IPS-11a (cell line): Measurements from ENCODE around the gene AP2A2.
A peak's percentile ranks its signal among the peaks of the same experiment; 100 is the strongest.

Source experiments
- H3K4me3 ChIP-seq: one replicate; pipeline ENCODE4 v1.5.1; 2013; ENCODE audit warnings: low read depth, low read length, control low read depth

Gene AP2A2

DNA sequence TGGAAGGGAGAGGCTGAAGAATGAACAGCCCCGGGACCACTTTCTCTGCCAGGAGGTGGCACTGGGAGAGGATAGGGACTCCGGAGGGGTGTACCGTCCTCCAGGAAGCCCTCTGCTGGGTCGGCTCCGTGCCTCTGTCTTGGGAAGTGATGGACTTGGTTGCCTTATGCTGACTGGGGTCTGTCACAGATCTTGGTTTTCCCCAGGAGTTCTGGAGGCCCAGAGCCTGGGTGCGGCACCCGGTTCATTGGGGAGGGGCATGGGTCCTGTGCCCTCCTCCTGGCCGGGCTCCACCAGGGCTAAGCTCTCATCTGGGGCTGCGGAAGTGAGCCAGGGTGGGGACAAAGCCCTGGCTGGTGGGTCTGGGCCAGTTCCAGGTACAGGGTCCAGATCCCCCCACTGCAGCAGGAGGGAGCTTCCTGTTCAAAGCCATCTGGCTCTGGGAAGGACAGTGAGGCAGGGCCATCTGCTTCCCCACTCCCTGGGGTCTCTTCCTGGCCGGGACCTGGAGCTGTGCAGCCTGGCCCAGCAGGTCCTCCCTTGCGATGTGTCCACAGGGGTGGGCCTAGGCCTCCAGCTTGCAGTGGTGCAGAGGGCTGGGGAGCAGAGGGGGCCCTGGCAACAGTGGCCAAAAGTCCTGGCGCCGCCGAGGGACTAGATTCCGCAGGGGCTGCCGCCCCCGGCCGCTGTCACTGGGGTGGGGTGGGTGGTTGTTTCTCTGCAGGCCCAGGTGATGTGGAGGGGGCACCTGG lies 1.1 kb upstream of the AP2A2 start:
- no peak overlapping the region for H3K4me3 ChIP-seq

DNA sequence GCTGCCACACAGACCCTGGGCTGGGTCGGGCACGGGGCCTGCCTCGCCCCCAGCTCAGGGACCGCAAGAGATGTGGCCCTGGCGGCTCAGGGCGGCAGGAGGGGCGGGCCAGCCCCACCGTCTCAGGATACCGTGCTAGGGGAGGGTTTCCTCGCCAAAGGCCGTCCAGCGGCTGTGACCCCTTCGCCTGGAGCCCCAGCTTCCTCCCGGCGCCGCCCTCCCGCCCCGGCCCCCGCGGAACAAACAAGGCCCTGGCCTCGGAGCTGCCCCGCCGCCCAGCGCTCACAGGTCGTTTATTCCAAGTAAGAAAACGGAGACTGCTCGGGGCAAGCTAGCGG lies 543 bp upstream of the AP2A2 start:
- peak overlapping the region; percentile 4 for H3K4me3 ChIP-seq

DNA sequence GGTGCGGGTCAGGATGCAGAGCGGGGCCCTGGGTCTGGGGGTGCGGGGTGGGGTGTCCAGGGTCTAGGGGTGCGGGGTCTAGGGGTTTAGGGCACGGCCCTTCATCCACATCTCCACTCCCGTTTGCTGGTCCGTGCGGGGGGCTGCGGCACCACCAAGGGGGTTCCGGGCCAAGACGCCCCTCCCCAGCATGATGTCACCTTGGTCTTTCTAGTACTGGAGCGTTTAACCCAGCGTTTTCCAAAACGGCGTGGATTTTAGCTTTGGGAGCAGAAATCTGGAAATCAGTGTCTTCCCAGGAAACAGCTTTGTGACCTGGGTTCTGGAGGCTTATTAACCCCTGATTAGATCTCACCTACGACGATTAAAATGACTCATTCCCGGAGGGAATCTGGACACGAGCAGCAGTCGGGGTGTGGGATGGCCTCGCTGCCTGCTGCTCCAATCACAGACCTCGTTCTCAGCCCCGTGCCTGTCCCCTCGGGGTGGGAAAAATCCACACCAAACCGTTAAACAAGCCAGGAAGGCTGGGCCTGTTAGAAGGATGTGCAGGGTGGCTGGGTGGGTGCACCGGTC lies 759 bp downstream of the AP2A2 start:
- H3K4me3 ChIP-seq, result peak overlapping the region; percentile 70

DNA sequence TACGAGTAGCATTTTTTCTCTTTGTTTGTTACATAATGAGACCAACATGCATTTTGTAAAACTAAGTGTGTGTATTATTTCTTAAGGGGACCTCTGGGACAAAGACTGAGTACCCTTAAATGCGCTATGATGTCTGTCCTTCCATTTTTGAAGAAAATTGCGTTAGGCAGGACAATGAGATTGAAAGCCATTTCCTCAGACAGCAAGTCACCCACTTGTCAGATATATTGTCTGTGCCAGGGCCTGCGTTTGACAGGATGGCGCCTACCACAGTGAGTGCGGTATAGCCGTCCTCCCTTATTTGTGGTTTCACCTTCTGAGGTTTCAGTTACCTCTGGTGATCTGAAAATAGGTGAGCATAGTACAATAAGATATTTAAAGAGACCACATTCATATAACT lies 2.2 kb downstream of the AP2A2 start:
- no peak overlapping the region for H3K4me3 ChIP-seq

DNA sequence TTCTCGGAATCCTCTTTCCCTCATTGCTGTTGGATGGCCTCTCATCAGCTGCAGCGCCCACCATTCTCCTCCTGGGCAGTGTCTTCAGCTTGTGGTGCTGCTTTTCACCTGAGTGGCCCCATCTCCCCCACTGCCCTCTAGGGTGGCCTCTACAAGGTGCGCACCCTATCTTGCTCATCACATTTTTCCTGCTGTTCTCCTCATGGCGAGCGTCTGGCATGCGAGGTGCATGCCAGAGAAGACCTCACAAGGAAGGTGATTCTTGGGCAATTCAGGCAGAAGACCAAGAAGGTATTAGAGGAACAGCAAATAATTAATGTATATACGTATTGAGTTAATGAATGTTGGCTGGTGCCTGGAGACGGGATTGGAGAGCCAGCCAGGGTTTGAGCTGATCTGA lies 3.1 kb downstream of the AP2A2 start:
- no peak overlapping the region for H3K4me3 ChIP-seq

DNA sequence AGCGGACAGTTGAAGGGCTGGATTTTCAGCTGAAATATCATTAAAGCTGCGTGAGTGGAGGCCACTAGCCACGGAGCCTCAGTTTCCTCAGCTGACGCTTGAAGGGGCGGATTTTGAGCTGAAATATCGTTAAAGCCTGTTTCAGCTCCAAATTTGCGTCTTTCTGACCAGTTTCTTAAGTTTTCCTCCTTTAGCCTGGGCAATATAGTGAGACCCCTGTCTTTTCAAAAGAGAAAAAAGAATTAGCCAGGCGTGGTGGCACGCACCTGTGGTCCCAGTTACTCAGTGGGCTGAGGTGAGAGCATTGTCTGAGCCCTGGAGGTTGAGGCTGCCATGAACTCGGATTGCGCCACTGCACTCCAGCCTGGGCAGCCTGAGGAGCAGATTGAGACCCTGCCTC lies 3.7 kb downstream of the AP2A2 start:
- H3K4me3 ChIP-seq, result no peak overlapping the region

DNA sequence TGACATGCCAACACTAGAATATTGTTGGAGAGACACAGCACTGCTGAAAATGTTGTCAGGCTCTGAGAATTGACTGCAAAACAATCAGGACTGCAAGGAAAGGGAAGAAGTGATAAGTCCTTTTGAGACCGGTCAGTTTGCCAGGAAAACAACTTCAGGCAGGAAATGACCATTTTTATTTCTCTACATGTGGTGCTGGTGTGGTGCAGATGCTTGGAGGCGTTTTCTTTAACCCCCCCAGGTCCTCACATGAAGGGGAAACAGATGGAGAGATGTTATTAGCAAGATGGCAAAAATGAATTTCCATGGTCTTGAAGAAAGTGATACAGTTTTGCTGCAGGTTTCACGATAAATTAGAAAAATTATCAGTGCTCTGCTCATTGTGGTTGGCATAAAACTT lies 5.7 kb downstream of the AP2A2 start:
- H3K4me3 ChIP-seq, result no peak overlapping the region

DNA sequence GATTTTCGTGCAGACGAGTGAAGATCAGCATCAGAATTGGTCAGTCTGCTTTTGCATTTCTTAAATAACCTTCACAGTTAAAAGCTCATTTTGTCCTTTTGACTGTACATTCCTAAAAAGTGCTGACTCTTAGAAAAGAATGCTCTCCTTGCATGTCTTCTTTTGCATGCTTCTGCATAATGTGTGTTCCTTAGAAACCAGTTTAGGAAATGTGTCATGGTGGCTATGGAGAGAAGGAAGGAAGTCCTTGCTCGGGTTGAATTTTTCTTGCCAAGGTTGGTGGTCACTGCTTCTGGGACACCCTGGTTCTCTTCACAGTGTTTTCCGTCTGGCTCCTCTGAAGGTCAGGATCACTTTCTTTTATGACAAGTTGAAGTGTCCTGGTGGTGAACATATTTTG lies 6.8 kb downstream of the AP2A2 start:
- H3K4me3 ChIP-seq, result no peak overlapping the region

DNA sequence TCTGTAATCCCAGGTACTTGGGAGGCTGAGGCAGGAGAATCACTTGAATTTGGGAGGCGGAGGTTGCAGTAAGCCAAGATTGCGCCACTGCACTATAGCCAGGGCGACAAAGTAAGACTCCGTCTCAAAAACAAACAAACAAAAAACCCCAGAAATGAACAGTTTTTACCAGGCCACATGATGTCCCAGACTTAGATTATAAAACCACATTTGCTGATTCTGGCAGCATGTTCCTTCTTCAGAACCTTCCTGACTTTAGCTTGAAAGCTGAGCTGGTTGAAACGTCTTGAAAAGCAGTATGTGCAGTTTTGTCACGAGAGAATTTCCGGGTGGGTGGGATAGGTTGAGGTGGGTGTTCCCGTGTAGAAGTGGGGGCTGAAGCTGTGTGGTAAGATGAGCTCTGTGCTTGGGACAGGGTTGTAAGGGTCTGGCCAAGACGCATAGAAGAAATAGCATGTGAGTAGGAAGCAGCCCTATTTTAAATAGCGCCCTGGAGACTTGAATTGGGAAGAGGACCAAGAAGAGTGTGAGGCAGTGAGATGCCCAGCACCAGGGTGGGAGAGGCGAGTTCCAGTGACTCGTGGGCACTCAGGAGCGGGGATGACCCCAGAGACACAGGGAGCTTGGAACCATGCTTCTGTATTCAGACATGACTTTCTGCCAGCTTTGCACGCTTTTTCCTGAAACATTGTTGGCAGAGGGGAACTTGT lies 7.6 kb downstream of the AP2A2 start:
- H3K4me3 ChIP-seq, result no peak overlapping the region

DNA sequence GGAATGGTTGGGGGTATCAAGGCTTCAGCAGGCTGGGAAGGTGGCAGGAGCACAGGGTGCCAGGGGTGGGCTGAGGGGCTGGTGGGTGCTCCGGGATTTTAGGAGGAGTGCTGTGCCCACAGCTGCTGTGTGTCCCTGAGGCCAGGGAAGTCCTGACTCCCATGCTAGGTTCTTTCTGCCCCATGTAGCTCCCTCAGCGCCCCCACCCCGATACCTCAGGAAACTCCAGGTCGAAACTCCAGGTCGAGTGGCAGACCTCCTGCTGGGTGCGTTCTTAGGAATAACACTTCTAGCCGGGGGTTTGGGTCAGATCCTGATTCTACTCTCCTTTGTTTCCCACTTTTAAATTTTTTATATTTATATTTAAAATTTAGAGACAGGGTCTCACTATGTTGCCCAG lies 8.3 kb downstream of the AP2A2 start:
- H3K4me3 ChIP-seq, result no peak overlapping the region

DNA sequence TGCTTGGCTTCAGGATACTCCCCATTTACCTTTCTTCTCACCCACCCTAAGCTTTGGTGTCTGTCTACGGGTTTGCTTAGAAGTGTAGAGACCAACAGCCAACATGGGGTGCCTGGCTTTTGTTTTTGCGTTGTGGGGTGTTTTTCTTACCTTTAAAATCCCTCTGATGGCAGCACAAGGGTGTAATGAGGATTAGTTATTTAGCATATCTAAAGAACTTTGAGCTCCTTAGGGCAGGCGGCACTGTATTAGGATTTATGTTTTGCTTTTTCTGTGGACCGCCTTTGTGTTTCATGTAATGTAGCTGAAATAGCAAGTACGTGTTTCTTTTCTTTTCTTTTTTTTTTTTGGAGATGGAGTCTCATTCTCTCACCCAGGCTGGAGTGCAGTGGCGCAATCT lies 8.9 kb downstream of the AP2A2 start:
- no peak overlapping the region for H3K4me3 ChIP-seq

DNA sequence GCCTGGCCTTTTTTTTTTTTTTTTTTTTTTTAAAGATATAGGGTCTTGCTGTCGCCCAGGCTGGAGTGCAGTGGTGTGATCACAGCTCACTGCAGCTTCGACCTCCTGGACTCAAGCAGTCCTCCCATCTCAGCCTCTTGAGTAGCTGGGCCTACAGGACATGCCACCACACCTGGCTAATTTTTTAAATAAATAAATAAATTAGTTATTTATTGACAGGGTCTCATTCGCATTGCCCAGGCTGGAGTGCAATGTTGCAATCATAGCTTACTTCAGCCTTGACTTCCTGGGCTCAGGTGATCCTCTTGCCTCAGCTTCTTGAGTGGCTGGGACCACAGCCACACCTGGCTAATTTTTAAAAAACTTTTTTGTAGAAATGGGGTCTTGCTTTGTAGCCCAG lies 10.5 kb downstream of the AP2A2 start:
- no peak overlapping the region for H3K4me3 ChIP-seq

DNA sequence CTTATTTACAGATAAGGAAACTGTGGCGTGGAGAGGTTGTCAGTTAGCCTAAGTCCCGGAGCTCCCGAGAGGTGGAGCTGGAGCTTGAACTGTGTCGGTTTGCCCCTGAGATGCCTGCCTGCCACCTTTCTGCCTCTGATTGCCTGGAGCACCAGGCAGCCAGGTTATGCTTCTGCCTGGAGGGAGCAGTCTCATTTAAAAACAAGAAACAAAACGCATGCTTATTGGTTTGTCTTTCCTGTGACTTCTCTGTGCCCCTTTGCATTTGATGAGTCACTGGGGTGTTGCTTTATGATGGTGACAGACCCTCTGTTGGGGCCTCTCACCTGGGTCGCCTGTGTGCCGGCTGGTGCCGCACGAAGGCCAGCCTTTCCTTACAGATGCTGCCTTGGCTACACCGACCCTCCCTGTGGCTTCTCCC lies 12.2 kb downstream of the AP2A2 start:
- H3K4me3 ChIP-seq, result no peak overlapping the region

DNA sequence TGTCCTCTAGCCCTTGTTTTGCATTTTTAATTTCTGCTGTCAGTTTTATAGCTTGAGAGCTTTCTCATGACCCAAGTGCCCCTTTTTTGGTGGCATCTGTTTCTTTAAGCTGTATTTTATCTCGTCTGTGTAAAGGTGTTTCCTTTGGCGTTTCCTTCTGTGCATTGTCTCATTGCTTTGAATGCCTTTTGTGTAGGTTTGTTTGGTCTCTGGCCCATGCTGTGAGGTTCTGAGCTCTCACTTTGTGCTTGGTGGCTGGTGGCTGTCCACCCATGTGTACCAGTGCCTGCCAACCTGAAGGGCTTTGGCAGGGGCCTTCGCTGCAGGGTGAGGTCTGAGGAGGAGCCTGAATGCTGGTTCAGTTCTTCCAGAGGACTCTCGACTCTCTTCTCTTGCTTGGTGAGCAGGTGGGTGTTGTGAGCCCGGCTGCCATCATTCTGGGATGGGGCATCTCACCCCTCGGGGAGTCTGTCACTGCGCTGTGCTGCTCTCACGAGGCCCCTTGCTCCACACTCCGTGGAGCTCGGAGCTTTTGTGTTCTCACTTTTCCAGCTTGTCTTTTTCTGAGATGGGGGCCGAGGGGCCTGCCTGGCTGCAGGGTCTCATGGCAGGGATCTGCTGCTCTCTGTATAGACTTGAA lies 14.9 kb downstream of the AP2A2 start:
- no peak overlapping the region for H3K4me3 ChIP-seq

DNA sequence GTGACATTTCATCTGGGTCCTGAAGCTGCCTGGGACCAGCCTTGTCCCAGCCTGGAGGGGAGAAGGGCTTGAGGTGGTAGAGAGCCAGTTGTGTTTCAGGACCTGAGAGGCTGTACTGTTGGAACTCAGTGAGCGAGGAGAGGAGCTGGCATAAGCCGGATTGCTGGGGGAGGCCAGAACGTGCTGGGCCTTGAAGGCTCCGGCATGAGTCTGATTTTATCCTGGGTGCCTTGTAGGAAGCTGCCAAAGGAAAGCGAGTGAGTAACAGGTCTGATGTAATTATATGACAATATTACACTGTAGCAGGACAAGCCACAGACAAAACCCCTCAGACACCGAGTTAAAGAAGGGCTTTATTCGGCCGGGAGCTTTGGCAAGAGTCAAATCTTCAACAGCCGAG lies 17.2 kb downstream of the AP2A2 start:
- no peak overlapping the region for H3K4me3 ChIP-seq

DNA sequence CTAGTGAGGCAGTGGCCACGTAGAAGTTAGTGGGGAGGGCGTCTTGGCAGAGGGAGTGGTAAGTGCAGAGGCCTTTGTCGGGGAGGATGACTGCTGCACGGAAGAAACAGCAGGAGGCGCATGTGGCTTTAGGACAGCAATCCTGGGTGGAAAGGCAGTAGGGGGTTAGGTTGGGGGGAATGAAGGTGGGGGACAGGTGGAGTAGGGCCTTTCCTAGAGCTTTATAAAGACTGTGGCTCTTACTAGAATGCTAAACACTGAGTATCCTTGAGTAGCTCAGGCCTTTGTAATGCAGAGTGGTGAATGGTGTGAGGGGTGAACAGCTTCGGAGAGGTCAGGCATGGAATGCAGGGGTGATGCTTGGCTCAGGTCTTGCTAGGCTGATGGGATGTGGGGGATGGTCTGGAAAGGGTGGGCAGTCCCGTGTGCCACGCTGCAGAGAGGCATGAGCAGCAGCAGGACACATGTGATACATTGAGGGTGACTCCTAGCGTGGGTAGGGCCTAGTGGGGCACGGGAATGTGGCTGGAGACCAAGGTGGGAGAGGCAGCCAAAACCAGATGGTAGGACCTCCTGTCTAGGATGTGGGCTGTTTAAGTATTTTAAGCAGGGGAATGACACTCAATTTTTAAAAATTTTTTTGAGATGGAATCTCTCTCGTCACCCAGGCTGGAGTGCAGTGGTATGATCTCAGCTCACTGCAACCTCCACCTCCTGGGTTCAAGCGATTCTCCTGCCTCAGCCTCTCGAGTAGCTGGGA lies 19.2 kb downstream of the AP2A2 start:
- no peak overlapping the region for H3K4me3 ChIP-seq

DNA sequence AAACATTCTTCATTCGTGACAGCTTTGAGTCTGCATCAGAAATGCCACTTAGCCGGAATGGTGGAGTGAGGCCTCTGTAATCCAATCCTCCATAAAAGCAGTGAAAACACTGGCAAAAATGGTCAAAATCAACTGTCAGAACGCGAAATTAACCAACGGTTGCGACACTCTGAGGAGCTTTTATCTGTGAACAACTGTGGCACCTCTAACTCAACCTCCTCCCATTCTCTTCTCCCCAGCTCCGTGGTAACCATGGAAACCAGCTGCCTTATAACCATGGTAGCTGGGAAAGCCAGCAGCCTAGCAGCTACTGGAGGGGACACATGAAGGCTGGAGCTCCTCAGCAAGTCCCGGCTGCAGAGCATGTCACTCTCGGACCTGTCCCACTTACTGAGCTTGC lies 20.3 kb downstream of the AP2A2 start:
- no peak overlapping the region for H3K4me3 ChIP-seq

DNA sequence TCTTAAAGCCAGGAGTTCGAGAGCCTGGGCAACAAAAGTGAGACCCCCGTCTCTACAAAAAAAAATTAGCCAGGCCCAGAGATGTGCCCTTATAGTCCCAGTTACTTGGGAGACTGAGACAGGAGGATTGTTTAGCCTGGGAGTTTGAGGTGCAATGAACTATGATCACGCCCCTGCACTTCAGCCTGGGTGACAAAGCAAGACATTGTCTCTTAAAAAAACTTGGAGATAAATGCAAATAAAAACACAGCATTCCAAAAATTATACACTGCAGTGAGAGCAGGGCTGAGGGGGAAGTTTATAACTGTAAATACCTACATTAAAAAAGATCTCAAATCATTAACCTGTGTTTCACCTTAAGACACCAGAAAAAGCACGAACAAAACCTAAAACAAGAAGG lies 22.1 kb downstream of the AP2A2 start:
- no peak overlapping the region for H3K4me3 ChIP-seq

DNA sequence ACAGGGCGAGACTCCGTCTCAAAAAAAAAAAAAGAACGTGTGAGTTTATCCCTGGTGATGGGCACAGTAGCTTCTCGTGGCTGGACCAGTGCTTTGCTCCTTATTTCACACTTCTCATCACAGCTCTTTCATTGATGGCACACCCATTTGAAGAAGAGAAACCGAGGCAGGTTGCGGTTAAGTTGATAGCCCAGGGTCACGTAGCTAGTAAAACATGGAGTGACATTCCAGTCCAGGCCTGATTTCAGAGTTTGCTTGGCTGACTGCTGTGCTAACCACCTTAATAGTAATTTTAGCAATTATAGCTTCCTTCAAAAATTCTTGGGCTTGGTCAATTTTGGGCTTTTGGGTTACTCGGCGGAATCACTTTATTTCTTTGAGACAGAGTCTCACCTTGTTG lies 25.8 kb downstream of the AP2A2 start:
- H3K4me3 ChIP-seq, result no peak overlapping the region

DNA sequence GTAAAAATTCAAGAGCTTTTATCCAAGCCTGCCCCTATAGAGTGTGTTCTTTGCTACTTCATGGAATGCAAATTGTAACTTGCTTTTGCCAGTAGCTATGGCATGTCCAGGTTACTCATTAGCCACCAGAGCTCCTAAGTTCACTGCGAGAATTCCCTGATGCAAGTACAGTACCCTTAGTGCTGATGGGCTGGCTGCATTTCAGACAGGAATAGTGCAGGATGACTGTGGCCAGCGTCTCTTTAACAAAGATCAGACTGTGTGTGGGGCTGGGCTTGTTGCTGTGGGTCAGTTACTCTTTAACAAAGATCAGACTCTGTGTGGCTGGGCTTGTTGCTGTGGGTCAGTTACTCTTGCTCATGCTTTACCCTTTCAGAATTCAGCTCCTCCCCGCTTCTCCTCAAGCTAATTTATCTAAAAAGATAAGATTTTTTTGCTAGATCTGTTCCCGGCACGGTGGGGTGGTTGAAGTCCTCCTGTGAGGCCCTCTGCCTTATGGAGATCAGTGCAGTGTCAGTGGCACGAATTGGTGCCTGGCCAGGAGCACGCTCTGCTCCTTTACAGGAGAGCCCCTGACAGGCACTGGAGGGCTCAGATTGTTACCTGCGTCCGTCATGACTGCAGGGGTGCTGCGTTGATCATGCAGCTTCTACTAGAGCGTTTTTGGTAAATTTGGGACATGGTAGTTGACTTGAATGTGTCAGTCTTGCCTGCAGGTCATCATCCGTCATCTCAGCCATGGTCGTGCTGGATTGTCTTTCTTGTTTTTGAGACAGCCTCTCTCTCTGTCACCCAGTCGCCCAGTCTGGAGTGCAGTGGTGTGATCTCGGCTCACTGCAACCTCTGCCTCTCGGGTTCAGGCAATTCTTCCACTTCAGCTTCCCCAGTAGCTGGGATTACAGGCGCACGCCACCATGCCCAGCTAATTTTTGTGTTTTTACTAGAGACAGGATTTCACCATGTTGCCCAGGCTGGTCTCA lies 27.0 kb downstream of the AP2A2 start:
- no peak overlapping the region for H3K4me3 ChIP-seq
